GM21515 (cell line): Measurements from ENCODE around the gene FBXL7.

Source experiments
- ATAC-seq: cut with Tn5 transposase; IDR thresholded peaks from one replicate; pipeline ENCODE4 v1.9.1; 2021; ENCODE audit not compliant: unreplicated experiment

FBXL7 gene

GRCh38 chr5:15610216-15610615 lies 110.2 kb downstream of the FBXL7 start:
- no peak for ATAC-seq

- no peak for ATAC-seq
Observed at GRCh38 chr5:15611008-15611407, 111.0 kb downstream of the FBXL7 start.

- ATAC-seq = no peak
Observed at GRCh38 chr5:15612915-15613635, 113.1 kb downstream of the FBXL7 start.

GRCh38 chr5:15614679-15615078 lies 114.7 kb downstream of the FBXL7 start:
- ATAC-seq = no peak

GRCh38 chr5:15615859-15616258 lies 115.9 kb downstream of the FBXL7 start:
- ATAC-seq = no peak

GRCh38 chr5:15618938-15619337 lies 119.0 kb downstream of the FBXL7 start:
- ATAC-seq = no peak

GRCh38 chr5:15620501-15620900 lies 120.5 kb downstream of the FBXL7 start:
- no peak for ATAC-seq

GRCh38 chr5:15621094-15621493 lies 121.1 kb downstream of the FBXL7 start:
- no peak for ATAC-seq

- ATAC-seq = no peak
Observed at GRCh38 chr5:15623794-15624193, 123.8 kb downstream of the FBXL7 start.

GRCh38 chr5:15627109-15627508 lies 127.1 kb downstream of the FBXL7 start:
- no peak for ATAC-seq

GRCh38 chr5:15627647-15628046 lies 127.7 kb downstream of the FBXL7 start:
- no peak for ATAC-seq

GRCh38 chr5:15630441-15630840 lies 130.5 kb downstream of the FBXL7 start:
- no peak for ATAC-seq

- ATAC-seq = no peak
Observed at GRCh38 chr5:15634591-15635288, 134.8 kb downstream of the FBXL7 start.

GRCh38 chr5:15635289-15635616 lies 135.3 kb downstream of the FBXL7 start:
- no peak for ATAC-seq

GRCh38 chr5:15637345-15637744 lies 137.4 kb downstream of the FBXL7 start:
- no peak for ATAC-seq

- no peak for ATAC-seq
Observed at GRCh38 chr5:15637886-15638285, 137.9 kb downstream of the FBXL7 start.

GRCh38 chr5:15638296-15638695 lies 138.3 kb downstream of the FBXL7 start:
- ATAC-seq = no peak

GRCh38 chr5:15639288-15639687 lies 139.3 kb downstream of the FBXL7 start:
- ATAC-seq = no peak

GRCh38 chr5:15640116-15640515 lies 140.1 kb downstream of the FBXL7 start:
- no peak for ATAC-seq

- no peak for ATAC-seq
Observed at GRCh38 chr5:15643731-15644130, 143.8 kb downstream of the FBXL7 start.

GRCh38 chr5:15645381-15646160 lies 145.6 kb downstream of the FBXL7 start:
- ATAC-seq = no peak

- no peak for ATAC-seq
Observed at GRCh38 chr5:15646371-15646770, 146.4 kb downstream of the FBXL7 start.
